ENCODE measurements around the gene TBC1D1. TPM values are rescaled to one million over a fixed set of nuclear protein-coding genes. Genes with fewer than 3 reads are reported as not detected.

TBC1D1 gene
- polyA plus RNA-seq, 1 donor (not counting 4 experiments of a cell fraction or from before 2014, with no cell fraction given) = 32.5 TPM

DNA sequence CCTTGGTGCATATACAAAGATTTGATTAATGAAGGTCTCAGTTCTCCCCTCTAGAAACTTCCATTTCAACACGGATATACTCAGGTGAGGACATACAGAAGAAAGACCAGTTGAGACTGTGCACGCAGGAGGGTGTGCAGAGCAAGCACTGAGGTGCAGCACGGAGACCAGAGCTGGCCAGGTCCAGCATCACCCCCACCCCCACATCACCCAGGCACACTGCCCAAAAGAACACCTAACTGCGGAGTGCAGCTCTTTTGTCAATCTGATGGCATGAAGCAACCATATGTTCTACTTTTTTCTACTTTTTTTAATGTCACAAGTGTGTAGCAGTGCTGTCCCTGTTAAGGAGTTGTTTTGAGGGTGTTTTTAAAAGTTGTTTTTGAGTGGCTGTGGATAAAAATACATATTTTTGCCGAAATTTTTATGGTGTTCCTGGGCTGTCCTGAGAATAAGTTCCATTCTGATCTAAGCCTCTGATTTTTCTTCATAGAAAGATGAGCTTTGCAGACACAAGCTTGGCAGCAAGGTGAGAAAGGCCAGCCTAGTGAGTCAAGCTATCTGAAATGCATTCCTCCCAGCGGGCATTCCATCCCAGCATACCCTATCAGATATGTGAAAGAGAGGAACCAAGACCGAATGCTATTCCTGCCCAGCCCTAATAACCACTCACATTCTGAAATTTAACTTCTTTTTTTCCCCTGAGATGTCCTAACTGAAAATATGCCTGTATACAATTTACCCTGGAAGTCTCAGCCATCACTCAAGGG is 243.0 kb downstream of the TBC1D1 start:
- Histone ChIP-seq H3K27ac (ENCODE audit: control insufficient read depth, insufficient read depth, low read length) (no peak overlapping the region), H3K79me2 (ENCODE audit: control insufficient read depth, insufficient read depth, low read length) (no peaks in the 10 kb centered on the region), H3K36me3 (ENCODE audit: control insufficient read depth in 2 of 2, extremely low read depth in 1 of 2, insufficient read depth in 2 of 2, low read length in 2 of 2) (peaks cover 0 to 12% of the 10 kb centered on the region in 2 experiments), H3K9ac (ENCODE audit: control insufficient read depth, extremely low read depth, insufficient read depth, low read length) (no peak overlapping the region), H4K20me1 (ENCODE audit: control insufficient read depth, extremely low read depth, insufficient read depth, low read length) (no peaks in the 10 kb centered on the region), H3K4me2 (ENCODE audit: control insufficient read depth, extremely low read depth, insufficient read depth, low read depth, low read length) (no peak overlapping the region), H3K4me1 (ENCODE audit: control insufficient read depth, extremely low read depth, insufficient read depth, low read length) (peaks cover 31% of the 10 kb centered on the region), H3K9me3 (ENCODE audit: control insufficient read depth, low read depth, low read length) (no peaks in the 10 kb centered on the region), H3K4me3 (ENCODE audit: control insufficient read depth in 2 of 3, extremely low read depth in 1 of 3, insufficient read depth in 2 of 3, low read depth in 1 of 3, low read length in 3 of 3) (no peak overlapping the region), H2AFZ (ENCODE audit: control insufficient read depth, low read length) (no peak overlapping the region), H3K27me3 (ENCODE audit: control insufficient read depth, extremely low read depth, insufficient read depth, low read length) (no peaks in the 10 kb centered on the region), H3K9me1 (ENCODE audit: control insufficient read depth, extremely low read depth, insufficient read depth, low read length) (no peaks in the 10 kb centered on the region)
- FAIRE-seq (peak; percentile 39), DNase-seq (ENCODE audit: low read depth, low spot score) (no peak)
- TF ChIP-seq EZH2 (IDR thresholded peaks at IDR 0.05; ENCODE audit: low read length) = no peak
- TF ChIP-seq CTCF (optimal IDR thresholded peaks at IDR 0.05 in 1 of 3, IDR thresholded peaks at IDR 0.05 in 1 of 3, conservative IDR thresholded peaks at IDR 0.05 in 1 of 3; ENCODE audit: extremely low read depth in 1 of 3, insufficient read depth in 2 of 3, low read length in 3 of 3) = no peak
- dilution Hi-C loops (cut with MboI; ENCODE audit: extremely low pct_ligation_motif_present, low sequenced_read_pairs) = no loop called here

GRCh38 chr4:38135201-38135600 is 244.3 kb downstream of the TBC1D1 start:
- H3K4me1 ChIP-seq (ENCODE audit: control insufficient read depth, extremely low read depth, insufficient read depth, low read length) = peaks cover 18% of the 10 kb centered on the region
- no peak for FAIRE-seq
- H3K4me2 ChIP-seq (ENCODE audit: control insufficient read depth, extremely low read depth, insufficient read depth, low read depth, low read length) = no peak overlapping the region
- TF ChIP-seq EZH2 (IDR thresholded peaks at IDR 0.05; ENCODE audit: low read length) (no peak), CTCF (optimal IDR thresholded peaks at IDR 0.05 in 1 of 3, IDR thresholded peaks at IDR 0.05 in 1 of 3, conservative IDR thresholded peaks at IDR 0.05 in 1 of 3; ENCODE audit: extremely low read depth in 1 of 3, insufficient read depth in 2 of 3, low read length in 3 of 3) (no peak)
- H3K27me3 ChIP-seq (ENCODE audit: control insufficient read depth, extremely low read depth, insufficient read depth, low read length) = no peaks in the 10 kb centered on the region
- dilution Hi-C loops (cut with MboI; ENCODE audit: extremely low pct_ligation_motif_present, low sequenced_read_pairs) = no loop called here
- no peak overlapping the region for H2AFZ ChIP-seq (ENCODE audit: control insufficient read depth, low read length)
- no peak overlapping the region for H3K27ac ChIP-seq (ENCODE audit: control insufficient read depth, insufficient read depth, low read length)
- no peak overlapping the region for H3K9ac ChIP-seq (ENCODE audit: control insufficient read depth, extremely low read depth, insufficient read depth, low read length)
- H3K9me3 ChIP-seq (ENCODE audit: control insufficient read depth, low read depth, low read length) = no peaks in the 10 kb centered on the region
- no peaks in the 10 kb centered on the region for H3K79me2 ChIP-seq (ENCODE audit: control insufficient read depth, insufficient read depth, low read length)
- H3K4me3 ChIP-seq (ENCODE audit: control insufficient read depth in 2 of 3, extremely low read depth in 1 of 3, insufficient read depth in 2 of 3, low read depth in 1 of 3, low read length in 3 of 3) = no peak overlapping the region
- peaks cover 0 to 12% of the 10 kb centered on the region in 2 experiments for H3K36me3 ChIP-seq (ENCODE audit: control insufficient read depth in 2 of 2, extremely low read depth in 1 of 2, insufficient read depth in 2 of 2, low read length in 2 of 2)
- H3K9me1 ChIP-seq (ENCODE audit: control insufficient read depth, extremely low read depth, insufficient read depth, low read length) = no peaks in the 10 kb centered on the region
- no peaks in the 10 kb centered on the region for H4K20me1 ChIP-seq (ENCODE audit: control insufficient read depth, extremely low read depth, insufficient read depth, low read length)
- no peak for DNase-seq (ENCODE audit: low read depth, low spot score)

Data from keratinocyte (primary cell).